ENCODE measurements around the gene ZHX3. TPM values are rescaled to one million over a fixed set of nuclear protein-coding genes. Genes with fewer than 3 reads are reported as not detected.

Gene ZHX3
- total and polyA plus RNA-seq, 7 donors, result 3.6 to 69.0 (median 39.2) TPM

DNA sequence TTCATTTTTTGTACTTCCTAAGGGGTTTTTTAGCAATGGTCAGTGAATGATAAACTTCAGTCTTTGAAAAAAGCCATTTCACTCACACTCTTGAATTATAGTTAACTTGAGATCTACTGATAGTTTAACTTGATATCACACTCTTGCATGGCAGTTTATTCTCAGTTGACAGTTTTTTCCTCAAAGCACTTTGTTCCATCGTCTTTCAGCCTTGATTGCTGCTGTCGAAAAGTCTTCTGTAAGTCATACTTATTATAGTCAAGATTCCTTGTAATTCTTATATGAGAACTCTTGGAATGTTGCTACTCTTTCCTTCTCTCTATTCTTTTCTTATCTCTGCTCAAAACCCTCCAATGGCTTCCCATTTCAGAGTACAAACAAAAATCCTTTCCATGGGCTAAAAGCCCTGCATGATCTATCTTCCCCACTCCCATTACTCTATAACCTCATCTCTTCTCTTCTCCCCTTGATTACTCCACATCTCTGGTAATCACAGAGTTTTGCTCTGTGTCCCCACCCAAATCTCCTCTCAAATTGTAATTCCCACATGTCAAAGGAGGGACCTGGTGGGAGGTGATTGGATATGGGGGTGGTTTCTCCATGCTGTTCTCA lies 31.2 kb downstream of the ZHX3 start:
- DNase-seq, result no peak
- intact Hi-C loops (cut with DNase I), result no loop called here
- Histone ChIP-seq H3K4me1 (peaks cover 0 to 18% (median 11%) of the 10 kb centered on the region in 4 donors), H3K27ac (no peak overlapping the region), H3K9me3 (peaks cover 0 to 10% (median 1%) of the 10 kb centered on the region in 4 donors), H3K27me3 (no peaks in the 10 kb centered on the region), H3K4me3 (no peak overlapping the region), H3K36me3 (no peaks in the 10 kb centered on the region)
- 70 to 95% methylated on average over 2 of the region's 2 CpGs for WGBS, 2 donors
- TF ChIP-seq POLR2A (IDR thresholded peaks at IDR 0.05), result no peak
- TF ChIP-seq, protein P1, sequence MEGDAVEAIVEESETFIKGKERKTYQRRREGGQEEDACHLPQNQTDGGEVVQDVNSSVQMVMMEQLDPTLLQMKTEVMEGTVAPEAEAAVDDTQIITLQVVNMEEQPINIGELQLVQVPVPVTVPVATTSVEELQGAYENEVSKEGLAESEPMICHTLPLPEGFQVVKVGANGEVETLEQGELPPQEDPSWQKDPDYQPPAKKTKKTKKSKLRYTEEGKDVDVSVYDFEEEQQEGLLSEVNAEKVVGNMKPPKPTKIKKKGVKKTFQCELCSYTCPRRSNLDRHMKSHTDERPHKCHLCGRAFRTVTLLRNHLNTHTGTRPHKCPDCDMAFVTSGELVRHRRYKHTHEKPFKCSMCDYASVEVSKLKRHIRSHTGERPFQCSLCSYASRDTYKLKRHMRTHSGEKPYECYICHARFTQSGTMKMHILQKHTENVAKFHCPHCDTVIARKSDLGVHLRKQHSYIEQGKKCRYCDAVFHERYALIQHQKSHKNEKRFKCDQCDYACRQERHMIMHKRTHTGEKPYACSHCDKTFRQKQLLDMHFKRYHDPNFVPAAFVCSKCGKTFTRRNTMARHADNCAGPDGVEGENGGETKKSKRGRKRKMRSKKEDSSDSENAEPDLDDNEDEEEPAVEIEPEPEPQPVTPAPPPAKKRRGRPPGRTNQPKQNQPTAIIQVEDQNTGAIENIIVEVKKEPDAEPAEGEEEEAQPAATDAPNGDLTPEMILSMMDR (IDR thresholded peaks at IDR 0.05), result no peak
- TF ChIP-seq EP300 (IDR thresholded peaks at IDR 0.05), result no peak
- TF ChIP-seq POLR2AphosphoS5 (IDR thresholded peaks at IDR 0.05), result no peak

DNA sequence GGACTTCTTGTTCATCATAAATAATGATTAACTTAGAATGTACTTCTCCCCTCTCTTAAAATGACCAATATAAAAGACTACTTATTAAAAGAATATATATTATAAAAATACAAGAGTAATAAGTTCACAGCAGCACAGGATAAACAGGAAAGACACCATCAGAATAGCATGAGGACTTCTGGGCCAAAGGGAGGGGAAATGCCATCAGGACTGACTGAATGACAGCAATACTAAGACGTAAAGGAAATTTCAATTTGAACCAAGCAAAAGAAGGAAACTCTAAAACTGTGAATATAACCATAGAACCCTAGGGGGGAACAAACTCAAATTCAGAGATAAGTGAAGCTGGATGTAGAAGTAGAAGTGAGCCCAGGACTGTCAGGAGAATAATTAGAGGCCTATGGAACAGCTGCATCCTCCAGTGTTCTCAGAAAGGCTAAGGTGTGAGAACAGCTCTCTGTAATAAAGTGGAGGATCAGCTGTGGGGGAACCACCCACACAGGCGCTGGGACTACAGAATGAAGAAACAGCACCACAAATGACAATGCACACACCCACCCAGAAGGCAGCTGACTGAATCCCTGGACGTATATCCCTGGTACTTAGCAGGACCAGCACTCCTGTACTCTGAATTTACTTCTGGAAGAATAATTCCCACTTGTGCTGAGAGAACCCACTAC lies 37.8 kb downstream of the ZHX3 start:
- Histone ChIP-seq H3K27me3 (no peaks in the 10 kb centered on the region), H3K36me3 (no peaks in the 10 kb centered on the region), H3K27ac (no peak overlapping the region), H3K4me3 (no peak overlapping the region), H3K4me1 (peaks cover 0 to 21% (median 11%) of the 10 kb centered on the region in 4 donors), H3K9me3 (no peaks in the 10 kb centered on the region)
- no peak for DNase-seq
- TF ChIP-seq EP300 (IDR thresholded peaks at IDR 0.05) (no peak), POLR2A (IDR thresholded peaks at IDR 0.05) (no peak), POLR2AphosphoS5 (IDR thresholded peaks at IDR 0.05) (no peak)
- TF ChIP-seq, protein P1 (IDR thresholded peaks at IDR 0.05), result no peak
- intact Hi-C loops (cut with DNase I), result no loop called here
- 35 to 50% methylated on average over 3 of the region's 3 CpGs for WGBS, 2 donors

DNA sequence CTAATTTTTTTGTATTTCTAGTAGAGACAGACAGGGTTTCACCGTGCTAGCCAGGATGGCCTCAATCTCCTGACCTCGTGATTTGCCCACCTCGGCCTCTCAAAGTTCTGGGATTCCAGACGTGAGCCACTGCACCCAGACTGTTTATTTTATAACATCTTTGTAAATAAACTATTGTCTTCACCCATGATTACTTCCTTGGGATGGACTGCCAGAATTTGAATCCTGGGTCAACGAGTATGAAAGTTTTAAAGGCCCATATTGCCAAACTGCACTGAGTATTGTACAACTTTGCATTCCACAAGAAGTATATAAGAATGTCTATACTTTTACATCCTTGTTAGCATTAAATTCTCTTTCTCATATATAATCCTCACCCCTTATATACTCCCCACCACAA lies 38.6 kb downstream of the ZHX3 start:
- TF ChIP-seq POLR2AphosphoS5 (IDR thresholded peaks at IDR 0.05) (no peak), EP300 (IDR thresholded peaks at IDR 0.05) (no peak), POLR2A (IDR thresholded peaks at IDR 0.05) (no peak)
- TF ChIP-seq, protein P1 (IDR thresholded peaks at IDR 0.05), result no peak
- H3K36me3 ChIP-seq, result no peaks in the 10 kb centered on the region
- no peak overlapping the region for H3K4me3 ChIP-seq
- 75 to 79% methylated on average over 5 of the region's 5 CpGs for WGBS, 2 donors
- H3K27ac ChIP-seq, result no peak overlapping the region
- H3K4me1 ChIP-seq, result peaks cover 0 to 21% (median 11%) of the 10 kb centered on the region in 4 donors
- no peaks in the 10 kb centered on the region for H3K9me3 ChIP-seq
- no peaks in the 10 kb centered on the region for H3K27me3 ChIP-seq
- intact Hi-C loops (cut with DNase I), result no loop called here
- DNase-seq, result no peak

DNA sequence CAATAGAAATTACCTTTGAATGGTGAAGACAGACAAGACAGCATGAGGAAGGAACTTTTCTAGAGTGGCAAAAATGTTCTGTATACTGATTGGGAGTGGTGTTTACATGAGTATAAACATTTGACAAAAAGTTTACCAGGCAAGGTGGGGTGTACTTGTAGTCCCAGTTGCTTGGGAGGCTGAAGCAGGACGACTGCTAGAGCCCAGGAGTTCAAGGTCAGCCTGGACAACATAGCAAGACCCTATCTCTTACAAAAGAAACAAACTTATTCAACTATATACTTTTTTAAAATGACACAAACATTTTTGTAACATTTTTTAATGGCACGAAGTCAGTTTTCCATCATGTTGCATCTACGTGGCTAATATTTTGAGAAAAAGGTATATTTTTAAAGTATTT lies 40.5 kb downstream of the ZHX3 start:
- intact Hi-C loops (cut with DNase I), result no loop called here
- H3K27me3 ChIP-seq, result no peaks in the 10 kb centered on the region
- peaks cover 0 to 21% (median 11%) of the 10 kb centered on the region in 4 donors for H3K4me1 ChIP-seq
- no peak overlapping the region for H3K4me3 ChIP-seq
- no peaks in the 10 kb centered on the region for H3K9me3 ChIP-seq
- no peak for TF ChIP-seq EP300 (IDR thresholded peaks at IDR 0.05)
- TF ChIP-seq, protein P1 (IDR thresholded peaks at IDR 0.05), result no peak
- no peak for TF ChIP-seq POLR2A (IDR thresholded peaks at IDR 0.05)
- TF ChIP-seq POLR2AphosphoS5 (IDR thresholded peaks at IDR 0.05), result no peak
- DNase-seq, result no peak
- peak overlapping the region in 1 of 4 donors; percentile 59 for H3K27ac ChIP-seq
- WGBS, 2 donors, result 82 to 91% methylated on average over 3 of the region's 3 CpGs
- H3K36me3 ChIP-seq, result no peaks in the 10 kb centered on the region
